Immature natural killer cell (primary cell): ENCODE data around the gene ATP5MG. TPM values are rescaled to one million over a fixed set of nuclear protein-coding genes. Genes with fewer than 3 reads are reported as not detected.
"Not testable (repeated sequence)": the region's sequence is repeated elsewhere in the genome, so short reads cannot be mapped to it uniquely, and the experiment has no call there.

Experiments used
- DNase-seq, 3 donors: peaks; one replicate each; pipeline ENCODE4 v3.0.0; 2022; ENCODE audit warnings: mixed read lengths in 1 of 3
- H3K27ac Mint-ChIP-seq, 6 donors: one replicate each; pipeline ENCODE4 v1.8.0; 2020; ENCODE audit warnings: mixed read lengths in 6 of 6, mild to moderate bottlenecking in 5 of 6, inconsistent platforms in 4 of 6, moderate library complexity in 3 of 6
- H3K27me3 Mint-ChIP-seq, 3 donors: one replicate each; pipeline ENCODE4 v1.8.0; 2020 to 2021; ENCODE audit warnings: low read depth in 3 of 3, mild to moderate bottlenecking in 3 of 3, mixed read lengths in 3 of 3, moderate library complexity in 3 of 3, inconsistent platforms in 1 of 3
- H3K36me3 Mint-ChIP-seq, 3 donors: one replicate each; pipeline ENCODE4 v1.8.0; 2020; ENCODE audit warnings: mixed read lengths in 3 of 3, inconsistent platforms in 2 of 3, mild to moderate bottlenecking in 2 of 3
- H3K4me1 Mint-ChIP-seq, 2 donors: one replicate each; pipeline ENCODE4 v1.8.0; 2020; ENCODE audit warnings: inconsistent platforms in 2 of 2, mild to moderate bottlenecking in 2 of 2, mixed read lengths in 2 of 2, moderate library complexity in 1 of 2
- H3K4me3 Mint-ChIP-seq, 5 donors: one replicate each; pipeline ENCODE4 v1.8.0; 2020; ENCODE audit warnings: mild to moderate bottlenecking in 5 of 5, mixed read lengths in 5 of 5, inconsistent platforms in 3 of 5, moderate library complexity in 3 of 5
- H3K9me3 Mint-ChIP-seq, 6 donors: one replicate each; pipeline ENCODE4 v1.8.0; 2020; ENCODE audit warnings: mild to moderate bottlenecking in 6 of 6, mixed read lengths in 6 of 6, inconsistent platforms in 4 of 6, moderate library complexity in 3 of 6
- polyA plus RNA-seq, 3 donors: library from polyadenylated mRNA; unstranded; fragments of 300-500 nt; fragmentation: Illumina TruSeq; gene quantifications; one replicate each; pipeline ENCODE4 v1.2.3, GENCODE V29; 2021

The ATP5MG gene
- polyA plus RNA-seq, 3 donors from 2014 or later: 448 to 825 (median 551) TPM

GRCh38 chr11:118416900-118417299 lies 15.5 kb downstream of the ATP5MG start:
- not testable (repeated sequence) for H3K27ac Mint-ChIP-seq, DNase-seq, H3K9me3 Mint-ChIP-seq, H3K27me3 Mint-ChIP-seq, H3K4me3 Mint-ChIP-seq, H3K4me1 Mint-ChIP-seq, H3K36me3 Mint-ChIP-seq

GRCh38 chr11:118417801-118418200 lies 16.4 kb downstream of the ATP5MG start:
- Mint-ChIP-seq H3K27me3 (no peaks in the 10 kb centered on the region), H3K9me3 (no peaks in the 10 kb centered on the region), H3K4me3 (no peak overlapping the region), H3K4me1 (no peaks in the 10 kb centered on the region), H3K36me3 (no peaks in the 10 kb centered on the region), H3K27ac (no peak overlapping the region)
- DNase-seq: no peak

DNA sequence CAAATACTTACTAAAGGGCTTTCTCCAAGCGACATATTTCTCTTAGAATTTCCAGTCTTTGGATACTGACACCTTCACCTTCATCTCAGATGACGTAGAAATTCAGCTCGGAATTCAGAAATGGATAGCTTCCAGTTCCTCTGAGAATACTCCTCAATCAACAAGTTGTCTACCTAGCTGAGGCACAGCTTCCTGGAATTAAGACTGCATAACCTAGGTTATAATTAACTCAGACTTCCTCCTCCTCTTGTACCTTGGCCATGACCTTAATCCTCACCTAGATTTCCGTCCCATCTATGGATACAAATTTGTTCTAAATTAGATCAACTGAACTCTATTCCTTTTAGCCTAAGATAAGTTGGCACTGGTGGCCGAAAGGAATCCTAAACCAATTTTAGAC lies 17.4 kb downstream of the ATP5MG start:
- Mint-ChIP-seq H3K4me3 (no peak overlapping the region), H3K27ac (no peak overlapping the region), H3K27me3 (no peaks in the 10 kb centered on the region), H3K4me1 (no peaks in the 10 kb centered on the region), H3K9me3 (no peaks in the 10 kb centered on the region), H3K36me3 (peaks cover 0 to 4% (median 4%) of the 10 kb centered on the region in 3 donors)
- no peak for DNase-seq

DNA sequence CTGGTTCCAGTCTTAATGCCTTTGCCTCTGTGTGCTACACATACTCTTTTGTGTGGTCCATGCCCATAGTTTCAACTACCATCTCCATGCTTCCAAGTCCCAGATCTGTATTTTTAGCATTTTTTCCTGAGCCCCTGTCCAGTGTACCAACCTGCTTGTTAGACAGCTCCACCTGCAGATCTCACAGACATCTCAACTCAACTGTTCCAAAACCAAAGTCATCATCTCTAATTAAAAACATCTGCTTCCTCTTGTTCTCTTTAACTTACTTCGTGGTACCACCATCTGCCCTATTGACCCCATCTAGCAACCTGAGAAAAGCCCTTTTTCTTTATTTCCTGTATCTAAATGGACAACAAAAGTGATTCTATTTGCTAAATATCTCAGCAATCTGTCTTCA lies 26.3 kb downstream of the ATP5MG start:
- Mint-ChIP-seq H3K4me1 (no peaks in the 10 kb centered on the region), H3K9me3 (no peaks in the 10 kb centered on the region), H3K27me3 (peaks cover 2 to 7% (median 3%) of the 10 kb centered on the region in 3 donors), H3K4me3 (no peak overlapping the region), H3K36me3 (peaks cover 0 to 7% (median 4%) of the 10 kb centered on the region in 3 donors), H3K27ac (no peak overlapping the region)
- DNase-seq: no peak

GRCh38 chr11:118430956-118431355 lies 29.6 kb downstream of the ATP5MG start:
- peaks cover 8 to 19% (median 14%) of the 10 kb centered on the region in 3 donors for H3K27me3 Mint-ChIP-seq
- H3K4me3 Mint-ChIP-seq: no peak overlapping the region
- DNase-seq: no peak
- peaks cover 14% of the 10 kb centered on the region in 2 donors for H3K4me1 Mint-ChIP-seq
- no peaks in the 10 kb centered on the region for H3K9me3 Mint-ChIP-seq
- H3K36me3 Mint-ChIP-seq: no peaks in the 10 kb centered on the region
- H3K27ac Mint-ChIP-seq: no peak overlapping the region

GRCh38 chr11:118434123-118434552 lies 32.7 kb downstream of the ATP5MG start:
- H3K36me3 Mint-ChIP-seq: no peaks in the 10 kb centered on the region
- H3K9me3 Mint-ChIP-seq: no peaks in the 10 kb centered on the region
- H3K4me1 Mint-ChIP-seq: peaks cover 34% of the 10 kb centered on the region in 2 donors
- peaks cover 10 to 24% (median 21%) of the 10 kb centered on the region in 3 donors for H3K27me3 Mint-ChIP-seq
- DNase-seq: peak in 2 of 3 donors; percentile 40 to 54
- H3K4me3 Mint-ChIP-seq: peak overlapping the region; percentile 86 to 96 (median 91)
- peak overlapping the region in 5 of 6 donors; percentile 14 to 86 (median 61) for H3K27ac Mint-ChIP-seq

- Mint-ChIP-seq H3K4me3 (peak overlapping the region; percentile 86 to 96 (median 91)), H3K36me3 (no peaks in the 10 kb centered on the region), H3K4me1 (peaks cover 40% of the 10 kb centered on the region in 2 donors), H3K9me3 (no peaks in the 10 kb centered on the region), H3K27ac (peak overlapping the region; percentile 14 to 88 (median 71)), H3K27me3 (peaks cover 6 to 24% (median 21%) of the 10 kb centered on the region in 3 donors)
- DNase-seq: peak in 2 of 3 donors; percentile 18 to 37
Observed at GRCh38 chr11:118434553-118435289, 33.3 kb downstream of the ATP5MG start.

DNA sequence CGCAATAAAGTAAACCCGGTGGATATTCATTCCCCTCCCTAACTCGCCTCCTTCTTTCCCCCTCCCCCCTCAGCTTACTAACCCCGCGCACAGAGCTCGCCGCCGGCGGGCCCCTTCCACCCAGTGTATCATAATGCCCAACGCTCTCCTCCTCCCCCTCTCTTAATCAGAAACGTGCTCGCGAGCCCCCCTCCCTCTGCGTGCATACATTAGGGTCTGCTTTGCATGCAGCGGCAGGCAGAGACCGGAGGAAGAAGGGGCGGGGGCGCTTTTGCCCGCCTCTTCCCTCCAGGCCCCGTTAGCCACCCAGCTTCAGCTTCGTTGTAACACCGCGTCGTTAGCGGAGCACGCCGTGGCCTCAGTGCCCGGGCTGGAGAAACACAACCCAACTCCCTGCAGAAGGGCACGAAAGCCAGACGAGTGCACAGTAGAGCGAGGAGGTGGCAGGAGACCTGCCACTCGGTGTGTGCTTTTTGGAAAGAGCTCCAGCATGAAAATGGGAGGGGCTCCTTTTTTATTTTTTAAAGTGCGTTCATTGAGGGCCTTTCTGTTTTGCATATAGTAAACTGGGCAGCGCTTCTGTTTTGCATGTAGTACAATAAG lies 34.0 kb downstream of the ATP5MG start:
- Mint-ChIP-seq H3K27me3 (peaks cover 6 to 24% (median 21%) of the 10 kb centered on the region in 3 donors), H3K27ac (peak overlapping the region; percentile 81 to 94 (median 90)), H3K4me1 (peaks cover 47% of the 10 kb centered on the region in 2 donors), H3K36me3 (no peaks in the 10 kb centered on the region), H3K4me3 (peak overlapping the region; percentile 86 to 96 (median 91)), H3K9me3 (no peaks in the 10 kb centered on the region)
- DNase-seq: peak in 2 of 3 donors; percentile 62 to 66

DNA sequence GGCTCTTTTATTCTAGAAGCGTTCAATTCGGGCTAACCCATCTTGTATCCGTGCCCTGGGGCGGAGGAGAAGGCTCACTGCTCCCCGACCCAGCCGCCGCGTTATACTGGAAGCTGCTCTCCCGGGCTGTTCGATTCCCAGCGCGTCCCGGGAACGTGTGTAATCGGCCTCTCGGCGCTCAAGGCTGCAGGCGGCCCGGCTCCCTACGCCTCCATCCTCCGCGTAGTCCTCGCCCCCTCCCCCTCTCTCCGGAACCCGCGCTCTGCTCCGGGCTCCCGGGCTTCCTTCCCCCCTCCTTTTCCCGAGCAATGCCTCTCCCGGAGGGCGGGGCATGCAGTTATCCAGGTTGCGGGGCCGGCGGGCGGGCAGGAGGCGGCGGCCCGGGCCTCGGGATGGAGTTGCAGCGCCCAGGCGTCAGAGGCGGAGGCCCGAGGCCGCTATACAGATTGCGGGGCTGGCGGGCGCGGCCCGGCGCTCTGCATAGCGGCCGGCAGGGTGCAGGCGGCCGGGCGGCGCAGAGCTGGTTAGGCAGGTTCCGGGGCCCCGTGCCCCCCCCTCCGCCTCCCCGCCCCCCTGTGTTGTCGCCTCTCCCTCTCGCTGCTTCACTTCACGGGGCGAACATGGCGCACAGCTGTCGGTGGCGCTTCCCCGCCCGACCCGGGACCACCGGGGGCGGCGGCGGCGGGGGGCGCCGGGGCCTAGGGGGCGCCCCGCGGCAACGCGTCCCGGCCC lies 34.7 kb downstream of the ATP5MG start, which contains the start of gene KMT2A:
TSS of gene KMT2A (plus strand) at position 600 of the 732 bp plus-strand sequence. CDS start at position 621, 21 bp downstream.
- Mint-ChIP-seq H3K4me3 (peak within 1 kb of the TSS; percentile 89 to 96 (median 94)), H3K4me1 (peaks cover 51 to 53% of the 10 kb centered on the region in 2 donors), H3K36me3 (no peaks in the 10 kb centered on the region), H3K27me3 (peaks cover 6 to 24% (median 21%) of the 10 kb centered on the region in 3 donors), H3K27ac (peak within 1 kb of the TSS; percentile 91 to 97 (median 94)), H3K9me3 (no peaks in the 10 kb centered on the region)
- DNase-seq: peak; percentile 93 to 97 (median 96)

GRCh38 chr11:118436639-118437207 lies 35.3 kb downstream of the ATP5MG start:
- H3K27me3 Mint-ChIP-seq: peaks cover 6 to 24% (median 21%) of the 10 kb centered on the region in 3 donors
- H3K4me3 Mint-ChIP-seq: peak overlapping the region; percentile 89 to 95 (median 93)
- H3K36me3 Mint-ChIP-seq: no peaks in the 10 kb centered on the region
- peak overlapping the region; percentile 91 to 97 (median 94) for H3K27ac Mint-ChIP-seq
- peaks cover 55 to 60% of the 10 kb centered on the region in 2 donors for H3K4me1 Mint-ChIP-seq
- H3K9me3 Mint-ChIP-seq: no peaks in the 10 kb centered on the region
- DNase-seq: no peak

GRCh38 chr11:118437208-118438125 lies 36.1 kb downstream of the ATP5MG start:
- Mint-ChIP-seq H3K9me3 (no peaks in the 10 kb centered on the region), H3K4me1 (peaks cover 62 to 67% of the 10 kb centered on the region in 2 donors), H3K27ac (peak overlapping the region; percentile 91 to 97 (median 94)), H3K4me3 (peak overlapping the region; percentile 86 to 95 (median 93)), H3K36me3 (no peaks in the 10 kb centered on the region), H3K27me3 (peaks cover 6 to 24% (median 21%) of the 10 kb centered on the region in 3 donors)
- DNase-seq: peak; percentile 12 to 22 (median 19)

GRCh38 chr11:118438314-118438931 lies 37.0 kb downstream of the ATP5MG start:
- H3K36me3 Mint-ChIP-seq: no peaks in the 10 kb centered on the region
- no peaks in the 10 kb centered on the region for H3K9me3 Mint-ChIP-seq
- DNase-seq: peak; percentile 58 to 63 (median 59)
- H3K27ac Mint-ChIP-seq: peak overlapping the region; percentile 91 to 97 (median 94)
- peaks cover 68 to 77% of the 10 kb centered on the region in 2 donors for H3K4me1 Mint-ChIP-seq
- peaks cover 6 to 22% (median 21%) of the 10 kb centered on the region in 3 donors for H3K27me3 Mint-ChIP-seq
- H3K4me3 Mint-ChIP-seq: peak overlapping the region; percentile 86 to 95 (median 93)
